ENCODE results near the gene HACD3.
A peak's percentile ranks its signal among the peaks of the same experiment; 100 is the strongest.

Gene HACD3, protein sequence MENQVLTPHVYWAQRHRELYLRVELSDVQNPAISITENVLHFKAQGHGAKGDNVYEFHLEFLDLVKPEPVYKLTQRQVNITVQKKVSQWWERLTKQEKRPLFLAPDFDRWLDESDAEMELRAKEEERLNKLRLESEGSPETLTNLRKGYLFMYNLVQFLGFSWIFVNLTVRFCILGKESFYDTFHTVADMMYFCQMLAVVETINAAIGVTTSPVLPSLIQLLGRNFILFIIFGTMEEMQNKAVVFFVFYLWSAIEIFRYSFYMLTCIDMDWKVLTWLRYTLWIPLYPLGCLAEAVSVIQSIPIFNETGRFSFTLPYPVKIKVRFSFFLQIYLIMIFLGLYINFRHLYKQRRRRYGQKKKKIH

GRCh38 chr15:65530318-65531111, at the start of gene HACD3:
TSS of gene HACD3 (plus strand) at chr15:65530463. CDS start at chr15:65530632, 169 bp downstream.
- H3K4me3 ChIP-seq (ENCODE audit: low read depth, low read length), result peak within 1 kb of the TSS; percentile 85
- DNase-seq (ENCODE audit: low read depth), result peak; percentile 14

- H3K4me3 ChIP-seq (ENCODE audit: low read depth, low read length), result no peak overlapping the region
- no peak for DNase-seq (ENCODE audit: low read depth)
Measured at GRCh38 chr15:65484876-65485275, 45.4 kb upstream of the HACD3 start.

- no peak overlapping the region for H3K4me3 ChIP-seq (ENCODE audit: low read depth, low read length)
- no peak for DNase-seq (ENCODE audit: low read depth)
Measured at GRCh38 chr15:65494076-65494475, 36.2 kb upstream of the HACD3 start.

- no peak overlapping the region for H3K4me3 ChIP-seq (ENCODE audit: low read depth, low read length)
- no peak for DNase-seq (ENCODE audit: low read depth)
Measured at GRCh38 chr15:65509321-65509720, 20.9 kb upstream of the HACD3 start.

- DNase-seq (ENCODE audit: low read depth), result no peak
- H3K4me3 ChIP-seq (ENCODE audit: low read depth, low read length), result no peak overlapping the region
Measured at GRCh38 chr15:65512189-65512588, 18.1 kb upstream of the HACD3 start.

- H3K4me3 ChIP-seq (ENCODE audit: low read depth, low read length), result no peak overlapping the region
- no peak for DNase-seq (ENCODE audit: low read depth)
Measured at GRCh38 chr15:65512807-65513416, 17.4 kb upstream of the HACD3 start.

DNA sequence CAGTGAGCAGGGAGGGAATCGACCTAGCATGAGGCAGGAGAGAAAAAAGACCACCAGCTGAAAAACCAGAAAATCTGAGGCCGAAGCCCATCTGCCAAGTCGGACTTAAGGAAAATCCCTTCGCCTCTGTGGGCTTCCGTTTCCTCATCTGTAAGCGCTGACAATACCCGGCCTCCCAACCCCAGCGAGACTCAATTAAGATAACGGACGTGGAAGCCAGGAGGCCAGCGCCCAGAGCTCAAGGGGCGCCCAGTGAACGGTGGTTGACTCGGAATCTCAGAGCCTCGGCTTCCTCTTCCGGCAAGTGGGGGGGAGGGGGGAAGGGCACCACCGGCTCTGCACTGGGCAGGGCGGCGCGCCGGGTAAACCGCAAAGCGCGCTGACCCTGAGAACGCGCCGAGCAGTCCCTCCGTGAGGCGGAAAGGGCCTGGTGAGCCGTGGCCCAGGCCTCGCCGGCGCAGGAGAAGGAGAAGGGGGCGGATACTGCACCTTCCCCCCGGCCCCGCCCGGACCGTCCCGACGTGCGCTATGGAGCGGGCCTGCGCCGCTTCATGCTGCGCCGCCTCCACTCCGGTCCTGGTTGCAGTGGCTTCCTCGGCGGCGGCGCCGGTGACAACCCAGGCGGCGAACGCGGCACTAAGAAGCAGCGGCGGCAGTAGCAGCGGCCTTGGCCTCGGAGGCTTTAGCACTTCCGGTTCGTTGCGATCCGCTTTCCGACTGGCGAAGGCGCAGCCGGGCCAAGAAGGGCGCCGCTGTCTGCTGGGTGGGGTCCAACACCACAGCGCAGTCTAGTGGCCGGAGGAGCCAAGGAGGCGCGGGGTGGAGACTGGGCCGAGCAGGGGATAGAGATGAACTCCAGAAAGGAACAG, 13.0 kb upstream of the HACD3 start, which contains the start of gene DPP8:
TSS of gene DPP8 (minus strand) at position 693 of the 869 bp plus-strand sequence. CDS start 5,136 bp downstream, outside the sequence.
- DNase-seq (ENCODE audit: low read depth), result peak; percentile 85

GRCh38 chr15:65517866-65518207, 12.4 kb upstream of the HACD3 start:
- H3K4me3 ChIP-seq (ENCODE audit: low read depth, low read length), result peak overlapping the region; percentile 99
- no peak for DNase-seq (ENCODE audit: low read depth)

More for the DNA sequence above, 13.0 kb upstream of the HACD3 start, which contains the start of gene DPP8:
- peak within 1 kb of the TSS; percentile 99 for H3K4me3 ChIP-seq (ENCODE audit: low read depth, low read length)

GRCh38 chr15:65518633-65519285, 11.5 kb upstream of the HACD3 start:
- H3K4me3 ChIP-seq (ENCODE audit: low read depth, low read length), result no peak overlapping the region
- DNase-seq (ENCODE audit: low read depth), result no peak

DNA sequence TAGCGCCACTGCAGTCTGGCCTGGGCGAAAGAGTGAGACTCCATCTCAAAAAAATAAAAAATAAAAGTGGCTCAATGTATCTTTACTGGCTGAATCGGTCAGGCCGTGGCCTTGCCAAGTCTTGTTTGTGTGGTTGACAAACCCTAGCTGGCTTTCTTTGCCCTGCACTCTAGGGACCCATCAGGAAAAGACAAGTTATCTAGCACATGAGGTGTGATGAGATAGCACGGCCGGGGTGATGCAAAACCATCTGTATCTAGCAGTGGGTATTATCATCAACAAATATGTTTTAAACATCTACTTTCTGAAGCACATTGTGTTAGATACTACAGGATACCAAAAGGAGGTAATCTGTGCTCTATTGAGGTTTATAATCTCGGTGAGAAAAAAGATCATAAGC, 8.9 kb upstream of the HACD3 start:
- no peak overlapping the region for H3K4me3 ChIP-seq (ENCODE audit: low read depth, low read length)
- no peak for DNase-seq (ENCODE audit: low read depth)

- DNase-seq (ENCODE audit: low read depth), result no peak
- H3K4me3 ChIP-seq (ENCODE audit: low read depth, low read length), result no peak overlapping the region
Measured at GRCh38 chr15:65524226-65524625, 6.0 kb upstream of the HACD3 start.

DNA sequence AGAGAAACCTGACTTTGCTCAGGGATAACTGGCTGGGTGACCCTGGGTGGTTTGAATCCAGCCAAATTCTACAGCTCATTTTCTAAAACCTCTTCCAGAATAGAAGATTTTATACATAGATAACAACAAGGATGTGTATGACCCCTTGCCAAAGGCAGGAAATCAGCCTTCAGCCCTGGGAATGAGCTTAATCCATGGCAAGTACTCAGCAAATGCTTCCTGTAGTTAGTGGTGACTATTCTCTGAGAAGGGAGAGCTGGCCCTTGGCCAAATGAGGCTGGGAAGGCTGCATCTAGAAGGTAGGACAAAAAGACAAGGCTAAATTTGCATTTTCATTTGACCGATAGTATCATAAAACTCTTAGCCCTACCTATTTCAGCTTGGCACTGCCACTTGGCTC, 4.6 kb upstream of the HACD3 start:
- H3K4me3 ChIP-seq (ENCODE audit: low read depth, low read length), result no peak overlapping the region
- no peak for DNase-seq (ENCODE audit: low read depth)

GRCh38 chr15:65528461-65529060, 1.7 kb upstream of the HACD3 start:
- DNase-seq (ENCODE audit: low read depth), result no peak
- no peak overlapping the region for H3K4me3 ChIP-seq (ENCODE audit: low read depth, low read length)

DNA sequence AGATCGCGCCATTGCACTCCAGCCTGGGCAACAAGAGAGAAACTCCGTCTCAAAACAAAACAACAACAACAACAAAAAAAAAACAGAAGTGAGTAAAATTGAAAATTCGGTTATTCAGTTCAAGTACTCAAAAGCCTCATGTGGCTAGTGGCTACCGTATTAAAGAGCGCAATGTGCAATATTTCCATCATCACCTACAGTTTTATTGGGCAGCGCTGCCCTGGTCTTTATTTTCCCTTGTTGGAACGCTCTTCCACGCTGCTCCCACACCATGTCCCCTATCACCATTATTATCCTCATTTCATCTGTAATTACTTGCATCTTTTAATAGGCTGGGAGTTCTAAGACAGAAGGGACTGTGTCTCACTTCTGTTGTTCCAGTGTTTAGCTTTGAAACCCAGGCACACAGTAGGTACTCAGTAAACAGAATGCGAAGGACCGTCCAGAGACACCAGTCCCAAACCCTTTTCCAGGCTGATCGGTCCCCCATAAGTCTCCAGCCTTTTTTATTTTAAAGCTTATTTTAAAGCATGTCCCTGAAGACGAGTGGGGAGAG, 423 bp upstream of the HACD3 start:
- H3K4me3 ChIP-seq (ENCODE audit: low read depth, low read length), result peak overlapping the region; percentile 85
- DNase-seq (ENCODE audit: low read depth), result no peak

DNA sequence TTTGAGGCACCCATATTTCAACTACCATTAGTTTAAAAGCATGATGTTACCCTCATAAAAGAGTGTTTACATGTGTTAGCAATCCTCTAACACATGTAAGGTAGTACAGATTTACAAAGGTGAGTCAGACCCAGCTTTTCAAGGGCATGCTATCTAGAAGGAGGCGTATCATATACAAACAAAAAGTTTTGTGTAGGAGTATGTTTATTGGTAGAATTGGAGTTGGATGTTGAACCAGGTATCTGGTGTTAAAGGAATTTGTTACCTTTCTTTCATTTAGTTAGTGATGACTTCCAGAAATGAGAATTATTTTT, 2.4 kb downstream of the HACD3 start:
- DNase-seq (ENCODE audit: low read depth), result no peak
- H3K4me3 ChIP-seq (ENCODE audit: low read depth, low read length), result no peak overlapping the region

DNA sequence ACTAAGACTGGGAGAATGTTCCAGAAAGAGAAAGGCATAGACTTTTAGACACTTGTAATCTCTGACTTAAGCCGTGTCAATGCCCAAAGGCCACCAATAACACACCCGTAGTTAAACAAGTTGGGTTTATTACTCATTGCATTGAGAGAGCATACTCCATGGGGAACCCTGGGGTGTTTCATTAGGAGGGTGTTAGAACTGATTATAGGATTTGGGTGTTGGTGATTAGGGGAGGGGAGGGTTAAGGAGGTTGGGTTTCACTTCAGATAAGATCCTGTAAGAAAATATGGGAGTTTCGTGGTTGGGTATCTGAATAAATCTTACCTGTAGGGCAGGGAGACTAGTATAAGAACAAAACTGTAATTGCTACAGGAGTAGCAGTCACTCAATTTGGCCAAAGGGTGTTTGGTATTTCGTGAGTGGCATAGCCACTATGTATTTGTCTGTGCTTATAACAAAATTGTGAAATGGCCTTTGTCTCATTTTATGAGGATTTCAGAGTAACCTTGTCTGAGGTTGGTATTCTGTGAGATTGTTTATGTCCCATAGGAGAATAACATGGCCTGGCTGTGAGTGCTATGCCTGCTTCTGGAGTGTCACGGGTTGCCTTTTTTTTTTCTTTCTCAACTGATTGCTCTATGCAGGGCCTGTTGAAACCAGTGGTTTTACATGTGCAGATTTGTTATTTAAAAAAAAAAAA, 2.9 kb downstream of the HACD3 start:
- H3K4me3 ChIP-seq (ENCODE audit: low read depth, low read length), result no peak overlapping the region
- no peak for DNase-seq (ENCODE audit: low read depth)

- no peak for DNase-seq (ENCODE audit: low read depth)
- no peak overlapping the region for H3K4me3 ChIP-seq (ENCODE audit: low read depth, low read length)
Measured at GRCh38 chr15:65535192-65535591, 4.9 kb downstream of the HACD3 start.

GRCh38 chr15:65540314-65540713, 10.1 kb downstream of the HACD3 start:
- no peak for DNase-seq (ENCODE audit: low read depth)
- no peak overlapping the region for H3K4me3 ChIP-seq (ENCODE audit: low read depth, low read length)

All from skeletal muscle cell (primary cell).